Fibroblast of mammary gland (primary cell): Measurements from ENCODE around the gene MEDAG.

Experiments
- DNase-seq: peaks from one replicate; pipeline ENCODE4 v3.0.0-alpha.2; 2010; ENCODE audit warnings: low read depth
- H3K4me3 ChIP-seq: 2 replicates; pipeline ENCODE4 v1.5.1; 2011; ENCODE audit warnings: low read depth, mild to moderate bottlenecking, low read length, moderate library complexity; ENCODE audit not compliant: control insufficient read depth
- CTCF ChIP-seq: conservative IDR thresholded peaks from 2 replicates; pipeline ENCODE4 v1.5.1; 2011; ENCODE audit warnings: low read depth, low read length, inconsistent platforms; ENCODE audit not compliant: control insufficient read depth, insufficient read depth

MEDAG gene

GRCh38 chr13:30900952-30901749 is 4.9 kb upstream of the MEDAG start:
- DNase-seq: no peak
- no peak for TF ChIP-seq CTCF
- no peak overlapping the region for H3K4me3 ChIP-seq

GRCh38 chr13:30904043-30904442 is 2.0 kb upstream of the MEDAG start:
- DNase-seq: peak; percentile 73
- no peak overlapping the region for H3K4me3 ChIP-seq
- TF ChIP-seq CTCF: no peak

- DNase-seq: no peak
- peak overlapping the region; percentile 53 for H3K4me3 ChIP-seq
These were observed 460 bp downstream of the MEDAG start for GRCh38 chr13:30906411-30907051.

GRCh38 chr13:30907121-30907861 is 1.2 kb downstream of the MEDAG start:
- H3K4me3 ChIP-seq: peak overlapping the region; percentile 53
- peak; percentile 61 for DNase-seq
- TF ChIP-seq CTCF: no peak

More at GRCh38 chr13:30906411-30907051, 460 bp downstream of the MEDAG start:
- no peak for TF ChIP-seq CTCF

GRCh38 chr13:30908416-30908980 is 2.4 kb downstream of the MEDAG start:
- TF ChIP-seq CTCF: no peak
- peak; percentile 72 for DNase-seq
- H3K4me3 ChIP-seq: peak overlapping the region; percentile 6

- DNase-seq: no peak
- no peak overlapping the region for H3K4me3 ChIP-seq
- no peak for TF ChIP-seq CTCF
These were observed 4.6 kb downstream of the MEDAG start for GRCh38 chr13:30910676-30911075.
